Sigmoid colon (tissue), 7 donors: ENCODE results near the gene CMC1. TPM values are rescaled to one million over a fixed set of nuclear protein-coding genes. Genes with fewer than 3 reads are reported as not detected.
"Not testable (repeated sequence)": the region's sequence is repeated elsewhere in the genome, so short reads cannot be mapped to it uniquely, and the experiment has no call there.

Experiments
- DNase-seq: peaks from one replicate; pipeline ENCODE4 v3.0.0-alpha.2; 2019
- H3K27ac ChIP-seq, 4 donors: fragments of 200-600 bp; sonication (generic); one replicate each; pipeline ENCODE4 v1.5.1; 2016 to 2019; ENCODE audit warnings: mild to moderate bottlenecking in 1 of 4
- H3K27me3 ChIP-seq, 3 donors: fragments of 200-600 bp; sonication (generic); one replicate each; pipeline ENCODE4 v1.5.1; 2019; ENCODE audit warnings: mild to moderate bottlenecking in 1 of 3
- H3K36me3 ChIP-seq, 4 donors: fragments of 200-600 bp; sonication (generic); one replicate each; pipeline ENCODE4 v1.5.1; 2016 to 2019
- H3K4me1 ChIP-seq, 4 donors: fragments of 200-600 bp; sonication (generic); one replicate each; pipeline ENCODE4 v1.5.1; 2017 to 2019
- H3K4me3 ChIP-seq, 4 donors: fragments of 200-600 bp; sonication (generic); one replicate each; pipeline ENCODE4 v1.5.1; 2017 to 2019; ENCODE audit warnings: mild to moderate bottlenecking in 2 of 4, moderate library complexity in 1 of 4
- H3K9me3 ChIP-seq, 4 donors: fragments of 200-600 bp in 3 of 4; sonication (generic) in 3 of 4; one replicate each; pipeline versions ENCODE4 v1.5.1 to v1.6.1; 2013 to 2019
- EP300 ChIP-seq, 4 donors: sonication (generic); formaldehyde crosslinking; IDR thresholded peaks; one replicate each; pipeline ENCODE4 v1.6.1; 2017; ENCODE audit warnings: antibody characterized with exemption in 4 of 4
- POLR2A ChIP-seq, 2 donors: fragments of 450-650 bp; IDR thresholded peaks; one replicate each; pipeline ENCODE4 v1.6.1; 2016; ENCODE audit warnings: antibody characterized with exemption in 2 of 2, mild to moderate bottlenecking in 2 of 2, moderate library complexity in 2 of 2
- POLR2AphosphoS5 ChIP-seq, 4 donors: sonication (generic); formaldehyde crosslinking; IDR thresholded peaks; one replicate each; pipeline ENCODE4 v1.6.1; 2017; ENCODE audit warnings: antibody characterized with exemption in 4 of 4
- WGBS, 2 donors: extraction: QIAGEN DNeasy Blood & Tissue Kit; methylation state at CpG; one replicate each; pipeline ENCODE4 v1.1.7; 2013; 5-methylcytosine and 5-hydroxymethylcytosine counted together
- intact Hi-C: fragments of 100-400 bp; cut with DNase I; formaldehyde crosslinking; loops from one replicate; pipeline ENCODE4 v1.15.1; 2023
- polyA plus RNA-seq, 3 donors: library from polyadenylated mRNA; stranded (reverse); fragments of 200-250 nt; gene quantifications; one replicate each; pipeline ENCODE4 v1.2.3, GENCODE V29; 2013
- total RNA-seq, 4 donors: library from RNA; depleted of rRNA; stranded (reverse); fragments of >200 nt; gene quantifications; one replicate each; pipeline ENCODE4 v1.1.0, GENCODE V29; 2016
- TF ChIP-seq, protein P1 (sequence below), 4 experiments: fragments of 450-650 bp in 3 of 4; fragments of 200-600 bp in 1 of 4; IDR thresholded peaks; one replicate each; pipeline ENCODE4 v1.5.1; 2016 to 2019; ENCODE audit warnings: antibody characterized with exemption in 4 of 4, mild to moderate bottlenecking in 3 of 4, moderate library complexity in 2 of 4
- donor health status: healthy with polysubstance abuse.
- donor health status: Bipolar disorder and iron deficiency.
- donor health status: healthy.

The CMC1 gene, protein sequence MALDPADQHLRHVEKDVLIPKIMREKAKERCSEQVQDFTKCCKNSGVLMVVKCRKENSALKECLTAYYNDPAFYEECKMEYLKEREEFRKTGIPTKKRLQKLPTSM
- 10 to 100 TPM in 2 of 4 donors, 1 to 10 TPM in 2; 6.1 to 16.9 (median 10.1) TPM for total RNA-seq
- polyA plus RNA-seq, result 100 to 1,000 TPM in 1 of 3 donors, 10 to 100 TPM in 2; 49.7 to 111 (median 69.1) TPM

DNA sequence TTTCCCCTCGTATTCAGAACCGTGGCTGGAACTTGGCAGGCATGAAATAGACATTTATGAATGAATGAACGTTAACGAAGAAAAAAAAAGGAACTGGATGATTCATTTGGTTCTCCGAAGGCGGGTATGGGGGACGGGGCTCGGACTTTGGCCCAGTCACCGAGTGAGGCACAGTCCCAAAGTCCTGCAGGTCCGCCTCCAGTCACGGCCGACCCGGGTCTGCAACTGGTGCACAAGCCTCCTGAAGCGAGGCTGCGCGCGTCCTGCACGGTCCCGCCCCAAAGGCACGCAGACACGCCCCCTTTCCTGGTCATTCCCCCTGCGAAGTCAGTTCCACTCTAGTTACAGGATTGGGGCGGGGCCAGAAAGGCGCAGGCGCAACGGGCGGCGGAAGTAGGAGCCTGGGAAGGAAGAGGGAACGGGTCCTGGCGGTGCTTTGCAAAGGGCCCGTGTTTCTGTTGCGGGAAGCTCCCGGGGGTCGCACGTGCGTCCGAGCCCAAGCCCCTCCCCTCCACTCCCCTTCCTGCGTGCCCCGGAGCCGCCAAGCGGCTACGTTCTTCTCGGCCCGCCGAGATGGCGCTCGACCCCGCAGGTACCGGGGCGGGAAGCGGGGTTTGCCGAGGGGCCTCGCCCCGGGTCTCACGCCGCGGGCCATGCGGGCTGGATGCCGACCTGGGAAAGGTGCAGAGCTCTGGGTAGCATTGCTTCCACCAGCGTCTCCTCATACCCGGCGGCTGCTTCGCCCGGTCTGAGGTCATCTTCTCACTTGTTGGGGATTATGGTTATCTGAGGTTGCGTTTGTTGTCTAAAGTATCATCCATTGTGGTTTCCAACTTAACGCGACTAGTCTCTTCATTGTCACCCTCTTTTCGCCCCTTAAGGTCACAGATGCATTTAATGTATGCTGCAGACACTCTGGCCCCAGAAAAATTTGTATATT lies at the start of gene CMC1:
CMC1 (plus strand) TSS at position 399 of the 940 bp plus-strand sequence; CDS start at position 574, 175 bp downstream.
- WGBS, 2 donors, result 0 to 1% methylated on average over 68 of the region's 68 CpGs
- H3K9me3 ChIP-seq, result no peaks in the 10 kb centered on the region
- intact Hi-C loops, result loop anchor here (5.0 kb wide), 2 partner anchors 106 to 524 kb away; partner anchors contain the start of genes AZI2 and ZCWPW2
- no peaks in the 10 kb centered on the region for H3K27me3 ChIP-seq
- peaks cover 0 to 21% (median 18%) of the 10 kb centered on the region in 4 donors for H3K4me1 ChIP-seq
- peak in 1 of 4 donors; percentile 22 for TF ChIP-seq EP300 (IDR thresholded peaks at IDR 0.05)
- TF ChIP-seq, protein P1, sequence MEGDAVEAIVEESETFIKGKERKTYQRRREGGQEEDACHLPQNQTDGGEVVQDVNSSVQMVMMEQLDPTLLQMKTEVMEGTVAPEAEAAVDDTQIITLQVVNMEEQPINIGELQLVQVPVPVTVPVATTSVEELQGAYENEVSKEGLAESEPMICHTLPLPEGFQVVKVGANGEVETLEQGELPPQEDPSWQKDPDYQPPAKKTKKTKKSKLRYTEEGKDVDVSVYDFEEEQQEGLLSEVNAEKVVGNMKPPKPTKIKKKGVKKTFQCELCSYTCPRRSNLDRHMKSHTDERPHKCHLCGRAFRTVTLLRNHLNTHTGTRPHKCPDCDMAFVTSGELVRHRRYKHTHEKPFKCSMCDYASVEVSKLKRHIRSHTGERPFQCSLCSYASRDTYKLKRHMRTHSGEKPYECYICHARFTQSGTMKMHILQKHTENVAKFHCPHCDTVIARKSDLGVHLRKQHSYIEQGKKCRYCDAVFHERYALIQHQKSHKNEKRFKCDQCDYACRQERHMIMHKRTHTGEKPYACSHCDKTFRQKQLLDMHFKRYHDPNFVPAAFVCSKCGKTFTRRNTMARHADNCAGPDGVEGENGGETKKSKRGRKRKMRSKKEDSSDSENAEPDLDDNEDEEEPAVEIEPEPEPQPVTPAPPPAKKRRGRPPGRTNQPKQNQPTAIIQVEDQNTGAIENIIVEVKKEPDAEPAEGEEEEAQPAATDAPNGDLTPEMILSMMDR (IDR thresholded peaks at IDR 0.05), result no peak
- peak; percentile 65 to 80 for TF ChIP-seq POLR2A (IDR thresholded peaks at IDR 0.05)
- peak; percentile 84 to 94 (median 91) for TF ChIP-seq POLR2AphosphoS5 (IDR thresholded peaks at IDR 0.05)
- peak within 1 kb of the TSS; percentile 75 to 86 (median 80) for H3K27ac ChIP-seq
- DNase-seq, result peak; percentile 98
- no peaks in the 10 kb centered on the region for H3K36me3 ChIP-seq
- peak within 1 kb of the TSS; percentile 67 to 98 (median 82) for H3K4me3 ChIP-seq

DNA sequence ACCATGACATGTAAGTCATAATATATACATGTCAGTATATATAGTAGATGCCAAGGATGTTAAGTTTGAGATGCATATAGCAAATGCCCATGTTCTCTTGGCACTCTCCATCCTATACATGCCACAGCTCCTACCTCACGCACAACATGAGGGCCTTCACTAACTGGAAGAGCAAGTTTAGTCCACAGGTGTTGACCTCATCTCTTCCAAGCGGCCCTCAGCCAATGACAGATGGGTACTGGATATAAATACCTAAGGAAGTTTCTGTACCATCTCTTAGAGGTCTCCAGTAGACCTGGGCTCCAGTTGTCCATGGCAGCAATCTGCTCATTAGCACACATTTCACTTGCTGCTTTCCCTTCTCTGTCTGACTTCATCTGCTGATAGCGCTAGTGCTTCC lies 43.3 kb upstream of the CMC1 start:
- intact Hi-C loops, result no loop called here
- TF ChIP-seq, protein P1 (IDR thresholded peaks at IDR 0.05), result no peak
- TF ChIP-seq POLR2AphosphoS5 (IDR thresholded peaks at IDR 0.05) (no peak), EP300 (IDR thresholded peaks at IDR 0.05) (no peak), POLR2A (IDR thresholded peaks at IDR 0.05) (no peak)
- no peak for DNase-seq
- WGBS, 2 donors, result 92 to 95% methylated on average over 3 of the region's 3 CpGs
- H3K4me1 ChIP-seq, result no peaks in the 10 kb centered on the region
- H3K36me3 ChIP-seq, result no peaks in the 10 kb centered on the region
- no peaks in the 10 kb centered on the region for H3K9me3 ChIP-seq
- H3K4me3 ChIP-seq, result no peak overlapping the region
- no peak overlapping the region for H3K27ac ChIP-seq
- no peaks in the 10 kb centered on the region for H3K27me3 ChIP-seq

DNA sequence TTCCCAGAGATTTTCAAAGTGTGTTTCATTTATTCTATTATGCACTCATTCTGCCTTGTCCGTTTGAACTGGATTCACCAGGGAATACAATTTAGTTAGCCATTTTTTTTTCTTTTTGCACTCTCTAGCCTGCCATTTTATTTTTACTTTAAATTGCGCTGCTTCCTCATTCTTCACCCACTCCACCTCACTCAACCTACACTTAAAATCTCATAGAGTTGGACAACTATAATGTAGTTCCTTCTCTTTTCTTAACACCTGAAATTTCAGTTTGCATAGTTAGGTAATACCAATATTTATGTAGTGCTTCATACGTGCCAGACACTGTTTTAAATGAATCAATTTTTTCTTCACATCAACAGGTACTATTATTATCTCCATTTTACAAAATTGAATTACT lies 42.4 kb upstream of the CMC1 start:
- DNase-seq, result no peak
- Histone ChIP-seq H3K27ac (no peak overlapping the region), H3K4me1 (no peaks in the 10 kb centered on the region), H3K27me3 (no peaks in the 10 kb centered on the region), H3K9me3 (no peaks in the 10 kb centered on the region), H3K36me3 (no peaks in the 10 kb centered on the region), H3K4me3 (no peak overlapping the region)
- intact Hi-C loops, result no loop called here
- TF ChIP-seq, protein P1 (IDR thresholded peaks at IDR 0.05), result no peak
- TF ChIP-seq POLR2A (IDR thresholded peaks at IDR 0.05) (no peak), POLR2AphosphoS5 (IDR thresholded peaks at IDR 0.05) (no peak), EP300 (IDR thresholded peaks at IDR 0.05) (no peak)
- WGBS, 2 donors, result 82 to 89% methylated on average over 3 of the region's 3 CpGs

DNA sequence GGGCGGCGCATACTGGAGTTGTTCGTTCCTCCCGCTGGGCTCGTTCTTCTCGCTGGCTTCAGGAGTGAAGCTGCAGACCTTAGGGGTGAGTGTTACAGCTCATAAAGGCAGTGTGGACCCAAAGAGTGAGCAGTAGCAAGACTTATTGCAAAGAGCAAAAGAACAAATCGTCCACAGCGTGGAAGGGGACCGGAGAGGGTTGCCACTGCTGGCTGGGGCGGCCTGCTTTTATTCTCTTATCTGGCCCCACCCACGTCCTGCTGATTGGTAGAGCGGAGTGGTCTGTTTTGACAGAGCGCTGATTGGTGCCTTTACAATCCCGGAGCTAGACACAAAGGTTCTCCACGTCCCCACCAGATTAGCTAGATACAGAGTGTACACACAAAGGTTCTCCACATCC lies 41.8 kb upstream of the CMC1 start:
- H3K27me3 ChIP-seq, intact Hi-C loops, H3K4me3 ChIP-seq, H3K4me1 ChIP-seq, H3K36me3 ChIP-seq, H3K27ac ChIP-seq, H3K9me3 ChIP-seq, DNase-seq: not testable (repeated sequence)
- 94 to 95% methylated on average over 15 of the region's 15 CpGs for WGBS, 2 donors

DNA sequence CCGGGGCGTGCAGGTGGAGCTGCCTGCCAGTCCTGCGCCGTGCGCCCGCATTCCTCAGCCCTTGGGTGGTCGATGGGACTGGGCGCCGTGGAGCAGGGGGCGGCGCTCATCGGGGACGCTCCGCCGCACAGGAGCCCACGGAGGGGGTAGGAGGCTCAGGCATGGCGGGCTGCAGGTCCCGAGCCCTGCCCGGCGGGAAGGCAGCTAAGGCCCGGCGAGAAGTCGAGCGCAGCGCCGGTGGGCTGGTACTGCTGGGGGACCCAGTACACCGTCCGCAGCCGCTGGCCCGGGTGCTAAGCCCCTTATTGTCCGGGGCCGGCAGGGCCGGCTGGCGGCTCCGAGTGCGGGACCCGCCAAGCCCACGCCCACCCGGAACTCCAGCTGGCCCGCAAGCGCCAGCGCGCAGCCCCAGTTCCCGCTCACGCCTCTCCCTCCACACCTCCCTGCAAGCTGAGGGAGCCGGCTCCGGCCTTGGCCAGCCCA lies 41.0 kb upstream of the CMC1 start:
- H3K4me1 ChIP-seq, H3K36me3 ChIP-seq, H3K27me3 ChIP-seq, DNase-seq, intact Hi-C loops, H3K27ac ChIP-seq, H3K9me3 ChIP-seq: not testable (repeated sequence)
- 76 to 81% methylated on average over 47 of the region's 47 CpGs for WGBS, 2 donors
- peak overlapping the region in 3 of 4 donors; percentile 17 to 37 (median 31) for H3K4me3 ChIP-seq
